Kidney (tissue), 14 donors: ENCODE measurements around the gene NXPE3. TPM values are rescaled to one million over a fixed set of nuclear protein-coding genes. Genes with fewer than 3 reads are reported as not detected.

ENCODE experiments used
- DNase-seq, 5 donors: peaks; one replicate each; pipeline ENCODE4 v3.0.0-alpha.2; 2013 to 2020
- FAIRE-seq: peaks from 2 replicates; lab custom pipeline; 2012; peaks lifted over from hg19 to GRCh38; lab: Jason Lieb, UNC
- H3K27ac ChIP-seq, 2 donors: one replicate each; pipeline ENCODE4 v1.7.0; 2013; ENCODE audit warnings: low read depth in 2 of 2, low read length in 2 of 2, inconsistent platforms in 1 of 2
- H3K27me3 ChIP-seq: one replicate; pipeline ENCODE4 v1.7.1; 2013; ENCODE audit warnings: low read length, inconsistent platforms; ENCODE audit not compliant: control insufficient read depth, insufficient read depth
- H3K36me3 ChIP-seq, 3 donors: one replicate each; pipeline versions ENCODE4 v1.7.0 to v1.7.1; 2013; ENCODE audit warnings: low read length in 3 of 3, control low read depth in 1 of 3, inconsistent platforms in 1 of 3; ENCODE audit not compliant: insufficient read depth in 3 of 3, control insufficient read depth in 2 of 3
- H3K4me1 ChIP-seq, 3 donors: one replicate each; pipeline versions ENCODE4 v1.7.0 to v1.7.1; 2013; ENCODE audit warnings: low read length in 3 of 3, inconsistent platforms in 1 of 3, low read depth in 1 of 3; ENCODE audit not compliant: control insufficient read depth in 2 of 3, insufficient read depth in 2 of 3
- H3K4me3 ChIP-seq, 3 donors: one replicate each; pipeline versions ENCODE4 v1.7.0 to v1.8.1; 2013; ENCODE audit warnings: low read length in 3 of 3, control low read depth in 1 of 3, inconsistent platforms in 1 of 3
- H3K9ac ChIP-seq, 3 donors: one replicate each; pipeline versions ENCODE4 v1.7.0 to v1.7.1; 2013; ENCODE audit warnings: low read length in 3 of 3, control low read depth in 1 of 3, inconsistent platforms in 1 of 3
- H3K9me3 ChIP-seq, 3 donors: one replicate each; pipeline versions ENCODE4 v1.7.0 to v1.7.1; 2013; ENCODE audit warnings: low read length in 3 of 3, control low read depth in 1 of 3, inconsistent platforms in 1 of 3; ENCODE audit not compliant: control insufficient read depth in 2 of 3, insufficient read depth in 1 of 3
- CTCF ChIP-seq: IDR thresholded peaks from 3 replicates; pipeline ENCODE4 v1.5.1; 2012; ENCODE audit warnings: mild to moderate bottlenecking, moderate library complexity, borderline replicate concordance; ENCODE audit not compliant: insufficient read depth; ENCODE audit errors: extremely low read depth
- intact Hi-C: fragments of 100-400 bp; cut with DNase I; formaldehyde crosslinking; loops from one replicate; pipeline ENCODE4 v1.11.1; 2022
- polyA plus RNA-seq: library from polyadenylated mRNA; stranded (reverse); fragments of 350-450 nt; fragmentation: Illumina TruSeq; extraction: RNeasy Lipid Tissue Mini Kit (QIAGEN cat#74804); gene quantifications from one replicate; pipeline ENCODE4 v1.2.3, GENCODE V29; 2014; ENCODE audit warnings: low read depth, low replicate concordance; ENCODE audit not compliant: insufficient read depth
- total RNA-seq: library from RNA; stranded (reverse); fragmentation: NEBNext Ultra II Directional; extraction: Animal tissue kit (Norgen Biotek cat#: 25700); gene quantifications from one replicate; pipeline ENCODE4 v1.2.1, GENCODE V29; 2021
- donor health status: control.
- donor health status: control.
- donor health status: control.
- donor health status: control.
- donor health status: control.
- donor health status: DM: yes; HTN: yes; CAD: no.
- donor health status: Normal renal cell carcinoma (clear cell type).

NXPE3 gene
- total and polyA plus RNA-seq, 2 donors from 2014 or later = 4.9 to 13.3 TPM

GRCh38 chr3:101848754-101849713, 70.0 kb downstream of the NXPE3 start, which contains the start of gene NFKBIZ:
NFKBIZ (plus strand) TSS chr3:101849514; CDS start chr3:101849629, 115 bp downstream.
- peak; percentile 1 for TF ChIP-seq CTCF
- DNase-seq (peak; percentile 94 to 99 (median 96)), FAIRE-seq (no peak)
- Histone ChIP-seq H3K9me3 (no peaks in the 10 kb centered on the region), H3K9ac (peak within 1 kb of the TSS; percentile 60 to 96 (median 84)), H3K4me3 (peak within 1 kb of the TSS; percentile 82 to 99 (median 91)), H3K4me1 (peaks cover 0 to 11% (median 0%) of the 10 kb centered on the region in 3 donors), H3K36me3 (peaks cover 2 to 19% (median 17%) of the 10 kb centered on the region in 3 donors), H3K27ac (peak within 1 kb of the TSS; percentile 96 to 99), H3K27me3 (no peaks in the 10 kb centered on the region)
- intact Hi-C loops = no loop called here

GRCh38 chr3:101849714-101850245, 70.8 kb downstream of the NXPE3 start:
- intact Hi-C loops = no loop called here
- Histone ChIP-seq H3K27ac (peak overlapping the region; percentile 96 to 99), H3K9me3 (no peaks in the 10 kb centered on the region), H3K36me3 (peaks cover 2 to 27% (median 23%) of the 10 kb centered on the region in 3 donors), H3K9ac (peak overlapping the region; percentile 60 to 96 (median 84)), H3K4me3 (peak overlapping the region; percentile 82 to 99 (median 91)), H3K4me1 (peaks cover 0 to 11% (median 7%) of the 10 kb centered on the region in 3 donors), H3K27me3 (no peaks in the 10 kb centered on the region)
- no peak for TF ChIP-seq CTCF
- no peak for FAIRE-seq
- peak in 4 of 5 donors; percentile 53 to 75 (median 68) for DNase-seq

GRCh38 chr3:101850246-101851051, 71.4 kb downstream of the NXPE3 start:
- peak in 3 of 5 donors; percentile 12 to 56 (median 50) for DNase-seq
- no peak for TF ChIP-seq CTCF
- H3K4me1 ChIP-seq = peaks cover 0 to 11% (median 9%) of the 10 kb centered on the region in 3 donors
- peaks cover 4 to 33% (median 29%) of the 10 kb centered on the region in 3 donors for H3K36me3 ChIP-seq
- peak overlapping the region; percentile 96 to 99 for H3K27ac ChIP-seq
- FAIRE-seq = no peak
- intact Hi-C loops = no loop called here
- H3K9me3 ChIP-seq = no peaks in the 10 kb centered on the region
- H3K4me3 ChIP-seq = peak overlapping the region; percentile 82 to 99 (median 91)
- peak overlapping the region; percentile 60 to 96 (median 84) for H3K9ac ChIP-seq
- no peaks in the 10 kb centered on the region for H3K27me3 ChIP-seq
